ENCODE measurements around the gene ITPR1. TPM values are rescaled to one million over a fixed set of nuclear protein-coding genes. Genes with fewer than 3 reads are reported as not detected.

Gene ITPR1
- total RNA-seq, 2 experiments from 2014 or later = 74.3 to 76.2 TPM

DNA sequence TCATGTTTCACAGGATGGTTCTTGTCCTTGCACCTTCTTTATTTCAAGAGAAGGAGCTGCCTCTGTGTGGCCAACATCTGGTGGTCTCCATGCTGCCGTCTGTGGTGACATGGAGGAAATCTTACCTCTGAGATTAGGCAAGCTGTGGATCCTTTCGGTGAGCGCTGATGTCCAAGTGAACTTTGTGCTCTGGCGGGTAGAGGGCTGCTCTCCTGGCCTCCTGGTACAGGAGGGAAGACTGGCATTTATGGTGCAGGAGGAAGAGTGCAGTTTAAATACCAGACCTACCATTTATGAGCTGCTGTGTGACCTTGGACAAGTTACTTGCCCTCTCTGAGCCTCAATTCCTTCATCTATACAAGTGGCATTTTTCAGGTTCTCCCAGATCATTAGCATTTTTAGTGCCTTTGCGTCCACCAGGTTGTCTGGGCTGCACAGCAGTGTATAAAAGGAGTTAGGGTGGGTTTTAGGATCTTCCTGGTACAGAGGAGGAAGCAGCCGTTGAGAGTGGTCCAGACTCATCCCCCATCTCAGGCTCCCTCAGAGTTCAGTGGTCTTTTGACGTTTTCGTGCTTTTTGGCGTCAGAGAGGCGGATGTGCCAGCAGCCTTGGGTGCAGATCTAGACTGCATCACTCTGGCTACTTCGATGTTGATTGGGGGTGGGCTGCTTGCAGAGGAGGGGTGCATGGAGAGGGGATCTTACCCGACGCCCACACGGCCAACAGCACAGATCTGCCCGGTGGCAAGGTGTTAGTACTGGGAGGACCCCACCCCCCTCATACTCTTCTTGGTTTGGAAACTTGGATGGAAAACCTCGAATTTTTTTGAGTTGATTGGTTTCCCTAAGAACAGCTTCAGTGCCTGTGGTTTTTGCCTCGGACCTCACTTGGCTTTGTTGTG is 162.2 kb downstream of the ITPR1 start:
- Mint-ChIP-seq H3K27ac (no peak overlapping the region), H3K36me3 (peaks cover 35% of the 10 kb centered on the region), H3K9me3 (no peaks in the 10 kb centered on the region), H3K4me3 (no peak overlapping the region), H3K4me1 (peaks cover 4% of the 10 kb centered on the region), H3K27me3 (no peaks in the 10 kb centered on the region)
- DNase-seq = no peak
- POLR2A ChIA-PET = no interaction called here
- no peak for ATAC-seq (ENCODE audit: low read depth)

DNA sequence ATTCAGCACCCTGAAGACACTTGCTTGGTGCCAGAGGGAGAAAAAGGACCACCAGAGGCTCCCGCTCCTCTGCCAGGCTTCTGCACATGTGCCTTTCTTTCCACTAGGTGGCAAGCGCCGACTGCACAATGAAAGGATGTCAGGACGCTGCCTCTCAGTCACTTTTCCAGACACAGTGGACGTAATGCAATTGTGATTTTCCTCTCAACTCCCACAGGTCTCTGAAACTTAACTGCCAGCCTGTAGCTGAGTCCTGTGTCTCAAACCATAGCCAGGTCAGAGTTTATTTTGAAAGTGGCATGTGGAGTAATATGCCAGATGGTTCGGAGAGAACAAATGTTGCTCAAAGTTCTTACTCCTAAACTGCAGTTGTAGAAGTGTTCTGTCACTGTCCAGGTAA is 162.9 kb downstream of the ITPR1 start:
- no peaks in the 10 kb centered on the region for H3K9me3 Mint-ChIP-seq
- no peak overlapping the region for H3K4me3 Mint-ChIP-seq
- peaks cover 4% of the 10 kb centered on the region for H3K4me1 Mint-ChIP-seq
- H3K27ac Mint-ChIP-seq = no peak overlapping the region
- H3K27me3 Mint-ChIP-seq = no peaks in the 10 kb centered on the region
- POLR2A ChIA-PET = no interaction called here
- ATAC-seq (ENCODE audit: low read depth) = no peak
- no peak for DNase-seq
- peaks cover 34% of the 10 kb centered on the region for H3K36me3 Mint-ChIP-seq

DNA sequence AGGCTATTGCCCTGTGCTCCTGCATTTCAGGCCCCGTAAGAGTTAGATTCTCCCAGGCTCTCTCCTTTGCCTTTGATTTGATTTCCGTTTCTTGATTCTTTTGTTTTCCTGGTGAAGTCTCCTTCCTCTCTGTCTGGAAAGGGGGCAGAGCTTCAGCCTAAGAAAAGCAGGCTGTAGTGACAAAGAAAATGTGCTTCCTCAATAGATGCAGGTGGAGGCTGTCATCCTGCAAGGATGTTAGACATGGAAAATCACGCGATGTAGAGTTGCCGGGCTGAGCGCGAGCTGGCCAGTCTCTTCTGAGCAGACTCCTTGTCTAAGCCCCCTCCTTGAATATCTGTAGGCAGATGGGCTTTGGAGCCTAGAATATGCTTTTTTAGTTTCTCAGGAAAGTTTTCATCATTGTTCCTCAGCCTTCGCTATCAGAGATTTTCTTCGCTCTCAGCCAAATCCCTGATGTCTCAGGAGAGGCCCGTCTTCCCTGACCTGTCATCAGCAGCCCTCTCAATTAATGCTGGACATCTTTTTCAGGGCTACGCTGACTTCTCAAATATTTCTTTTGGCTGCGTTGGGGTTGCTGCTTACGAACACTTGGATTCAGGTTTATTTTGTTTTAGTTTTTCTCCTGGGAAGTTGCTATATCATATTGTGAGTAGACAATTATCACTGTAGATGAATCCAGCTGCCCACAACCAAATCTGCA is 163.6 kb downstream of the ITPR1 start:
- ATAC-seq (ENCODE audit: low read depth) (no peak), DNase-seq (no peak)
- H3K27me3 Mint-ChIP-seq = no peaks in the 10 kb centered on the region
- H3K27ac Mint-ChIP-seq = no peak overlapping the region
- peaks cover 30% of the 10 kb centered on the region for H3K36me3 Mint-ChIP-seq
- POLR2A ChIA-PET = interaction anchor here (0.6 kb wide), 1 partner anchor 15 kb away, joined by 3 read pairs; no protein-coding TSS in a partner anchor
- peaks cover 4% of the 10 kb centered on the region for H3K4me1 Mint-ChIP-seq
- H3K4me3 Mint-ChIP-seq = no peak overlapping the region
- H3K9me3 Mint-ChIP-seq = no peaks in the 10 kb centered on the region

DNA sequence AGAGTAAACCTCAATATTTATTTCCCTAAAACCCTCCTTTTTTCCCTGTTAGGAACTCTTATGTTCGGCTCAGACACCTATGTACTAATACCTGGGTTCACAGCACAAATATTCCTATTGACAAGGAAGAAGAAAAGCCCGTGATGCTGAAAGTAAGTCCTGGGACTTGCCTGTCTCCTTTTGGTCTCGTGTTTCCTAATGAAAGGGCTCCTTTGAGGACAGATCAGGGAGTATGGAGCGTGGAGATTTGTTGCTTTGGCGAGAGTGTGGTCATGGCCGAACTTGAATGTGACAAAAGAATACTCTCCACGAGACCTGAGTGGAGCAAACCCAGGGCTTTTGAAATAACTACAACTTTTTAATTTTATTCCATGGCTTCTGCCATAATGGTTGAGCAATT is 167.8 kb downstream of the ITPR1 start:
- Mint-ChIP-seq H3K4me3 (no peak overlapping the region), H3K9me3 (no peaks in the 10 kb centered on the region), H3K27ac (no peak overlapping the region), H3K4me1 (peaks cover 2% of the 10 kb centered on the region), H3K36me3 (peaks cover 8% of the 10 kb centered on the region), H3K27me3 (no peaks in the 10 kb centered on the region)
- POLR2A ChIA-PET = no interaction called here
- ATAC-seq (ENCODE audit: low read depth) (no peak), DNase-seq (no peak)

DNA sequence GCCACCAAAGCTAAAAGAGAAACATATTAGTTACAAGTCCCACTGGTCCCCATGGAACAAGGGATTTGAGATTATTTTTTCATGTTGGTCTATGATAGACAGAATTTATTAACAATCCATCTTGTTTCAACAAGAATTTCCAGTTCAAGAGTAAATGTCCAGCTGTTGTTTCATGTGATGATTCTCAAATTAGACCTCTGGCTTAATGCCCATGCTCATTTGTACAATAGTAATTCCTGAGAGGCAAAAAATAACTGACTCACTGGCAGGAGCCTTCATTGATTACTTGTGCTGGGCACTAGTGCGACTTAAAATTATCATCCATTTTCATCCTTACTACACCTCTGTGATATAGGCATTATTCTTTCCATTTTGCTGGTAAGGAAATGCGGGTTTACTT is 171.3 kb downstream of the ITPR1 start:
- Mint-ChIP-seq H3K4me1 (peaks cover 3% of the 10 kb centered on the region), H3K27ac (no peak overlapping the region), H3K4me3 (no peak overlapping the region), H3K27me3 (no peaks in the 10 kb centered on the region), H3K9me3 (no peaks in the 10 kb centered on the region), H3K36me3 (peaks cover 18% of the 10 kb centered on the region)
- ATAC-seq (ENCODE audit: low read depth) (no peak), DNase-seq (no peak)
- POLR2A ChIA-PET = no interaction called here

DNA sequence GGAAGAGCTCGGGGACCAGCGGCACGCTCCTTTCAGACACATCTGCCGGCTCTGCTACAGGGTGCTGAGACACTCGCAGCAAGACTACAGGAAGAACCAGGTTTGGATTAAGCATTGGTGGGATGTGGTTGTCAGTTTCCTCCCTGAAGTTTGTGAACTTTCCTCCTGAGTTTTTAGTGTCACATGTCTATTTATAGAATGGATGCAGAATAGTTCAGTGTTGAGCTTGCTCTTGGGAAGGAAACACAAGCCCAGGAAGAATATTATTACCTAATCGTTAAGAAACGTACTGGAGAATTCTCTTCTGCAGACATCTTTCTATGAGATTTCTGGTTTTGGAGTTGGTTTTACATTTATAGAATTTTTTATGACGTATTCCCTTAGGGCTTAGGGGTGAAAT is 172.0 kb downstream of the ITPR1 start:
- Mint-ChIP-seq H3K27me3 (no peaks in the 10 kb centered on the region), H3K36me3 (peaks cover 24% of the 10 kb centered on the region), H3K4me1 (peaks cover 3% of the 10 kb centered on the region), H3K27ac (no peak overlapping the region), H3K9me3 (no peaks in the 10 kb centered on the region), H3K4me3 (no peak overlapping the region)
- no peak for ATAC-seq (ENCODE audit: low read depth)
- DNase-seq = no peak
- POLR2A ChIA-PET = no interaction called here

DNA sequence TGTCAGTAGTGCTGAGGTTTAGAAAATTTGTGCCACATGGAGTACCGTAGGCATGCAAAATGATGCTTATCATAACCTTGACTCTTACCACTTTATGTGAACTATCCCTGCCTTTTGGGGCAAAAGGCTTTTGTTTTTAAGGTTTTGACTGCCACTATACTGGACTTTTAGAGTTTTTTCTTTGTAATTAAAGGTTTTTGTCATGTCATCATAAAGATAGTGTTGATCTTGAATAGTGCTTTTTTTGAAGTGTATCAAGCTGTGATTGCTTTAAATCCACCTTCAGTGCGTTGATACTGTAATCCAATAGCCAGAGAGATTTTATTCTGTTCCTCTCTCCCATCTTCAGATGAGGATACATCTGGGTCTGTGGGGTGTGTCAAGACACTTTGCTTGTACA is 172.9 kb downstream of the ITPR1 start:
- Mint-ChIP-seq H3K4me3 (no peak overlapping the region), H3K36me3 (peaks cover 25% of the 10 kb centered on the region), H3K4me1 (peaks cover 3% of the 10 kb centered on the region), H3K9me3 (no peaks in the 10 kb centered on the region), H3K27ac (no peak overlapping the region), H3K27me3 (no peaks in the 10 kb centered on the region)
- POLR2A ChIA-PET = no interaction called here
- DNase-seq = no peak
- ATAC-seq (ENCODE audit: low read depth) = no peak

DNA sequence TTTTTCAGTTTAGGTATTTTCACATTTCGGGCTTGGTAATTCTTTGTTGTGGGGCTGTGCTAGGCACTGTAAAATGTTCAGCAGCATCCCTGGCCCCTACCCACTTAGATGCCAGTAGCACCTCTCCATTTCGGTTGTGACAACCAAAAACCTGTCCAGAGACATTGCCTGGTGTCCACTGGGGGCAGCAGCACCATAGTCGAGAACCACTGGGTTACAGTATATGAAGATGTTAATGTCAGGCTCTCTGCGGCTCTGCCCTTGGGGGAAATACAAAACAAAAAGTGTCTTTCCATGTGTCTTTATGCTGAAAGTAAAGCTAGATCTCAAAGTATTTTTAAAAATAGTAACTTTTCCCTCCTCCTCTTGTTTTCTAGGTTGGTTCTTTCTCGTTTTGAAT is 177.2 kb downstream of the ITPR1 start:
- no peaks in the 10 kb centered on the region for H3K9me3 Mint-ChIP-seq
- no peaks in the 10 kb centered on the region for H3K27me3 Mint-ChIP-seq
- H3K4me3 Mint-ChIP-seq = no peak overlapping the region
- no peak overlapping the region for H3K27ac Mint-ChIP-seq
- POLR2A ChIA-PET = no interaction called here
- ATAC-seq (ENCODE audit: low read depth) = no peak
- H3K4me1 Mint-ChIP-seq = peaks cover 3% of the 10 kb centered on the region
- H3K36me3 Mint-ChIP-seq = peaks cover 29% of the 10 kb centered on the region
- no peak for DNase-seq

DNA sequence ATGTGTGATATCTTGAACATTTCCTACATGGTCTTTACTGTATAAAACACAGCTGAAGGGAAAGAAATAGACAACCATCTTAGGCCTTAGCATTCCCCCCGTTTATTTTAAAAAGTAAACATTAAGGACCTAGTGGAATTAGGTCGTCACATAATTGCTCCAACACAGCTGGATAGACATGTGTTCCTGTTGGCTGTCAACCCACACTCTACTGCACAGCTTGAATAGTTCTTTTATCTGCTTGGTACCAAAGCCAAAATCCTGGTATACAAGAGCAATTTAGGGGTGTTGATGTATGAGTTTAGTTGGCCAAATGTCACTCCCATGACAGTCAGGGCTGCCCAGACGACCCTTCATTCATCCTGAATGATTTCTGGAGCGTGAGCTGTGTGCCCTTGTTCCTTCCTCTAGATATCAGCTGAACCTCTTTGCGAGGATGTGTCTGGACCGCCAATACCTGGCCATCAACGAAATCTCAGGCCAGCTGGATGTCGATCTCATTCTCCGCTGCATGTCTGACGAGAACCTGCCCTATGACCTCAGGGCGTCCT is 179.7 kb downstream of the ITPR1 start:
- no peak for DNase-seq
- no peaks in the 10 kb centered on the region for H3K27me3 Mint-ChIP-seq
- ATAC-seq (ENCODE audit: low read depth) = no peak
- peaks cover 39% of the 10 kb centered on the region for H3K36me3 Mint-ChIP-seq
- POLR2A ChIA-PET = no interaction called here
- H3K4me3 Mint-ChIP-seq = no peak overlapping the region
- H3K27ac Mint-ChIP-seq = no peak overlapping the region
- peaks cover 3% of the 10 kb centered on the region for H3K4me1 Mint-ChIP-seq
- H3K9me3 Mint-ChIP-seq = no peaks in the 10 kb centered on the region

DNA sequence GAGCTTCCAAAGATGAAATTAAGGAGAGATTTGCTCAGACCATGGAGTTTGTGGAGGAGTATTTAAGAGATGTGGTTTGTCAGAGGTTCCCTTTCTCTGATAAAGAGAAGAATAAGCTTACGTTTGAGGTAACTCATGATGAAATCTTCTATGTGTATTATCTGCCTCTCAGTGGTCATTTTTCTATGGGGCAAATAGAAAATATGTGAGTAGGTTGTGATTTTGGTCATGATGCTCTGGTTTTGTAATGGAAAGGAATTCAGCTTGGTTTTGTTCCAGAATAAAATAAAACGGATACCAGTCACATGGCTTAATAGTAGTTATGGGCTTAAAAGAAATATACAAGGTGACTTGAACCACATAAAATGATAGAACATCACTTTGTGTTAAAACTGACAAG is 181.1 kb downstream of the ITPR1 start:
- Mint-ChIP-seq H3K4me3 (no peak overlapping the region), H3K4me1 (peaks cover 2% of the 10 kb centered on the region), H3K27ac (no peak overlapping the region), H3K27me3 (no peaks in the 10 kb centered on the region), H3K9me3 (no peaks in the 10 kb centered on the region), H3K36me3 (peaks cover 40% of the 10 kb centered on the region)
- ATAC-seq (ENCODE audit: low read depth) = no peak
- POLR2A ChIA-PET = no interaction called here
- DNase-seq = no peak

DNA sequence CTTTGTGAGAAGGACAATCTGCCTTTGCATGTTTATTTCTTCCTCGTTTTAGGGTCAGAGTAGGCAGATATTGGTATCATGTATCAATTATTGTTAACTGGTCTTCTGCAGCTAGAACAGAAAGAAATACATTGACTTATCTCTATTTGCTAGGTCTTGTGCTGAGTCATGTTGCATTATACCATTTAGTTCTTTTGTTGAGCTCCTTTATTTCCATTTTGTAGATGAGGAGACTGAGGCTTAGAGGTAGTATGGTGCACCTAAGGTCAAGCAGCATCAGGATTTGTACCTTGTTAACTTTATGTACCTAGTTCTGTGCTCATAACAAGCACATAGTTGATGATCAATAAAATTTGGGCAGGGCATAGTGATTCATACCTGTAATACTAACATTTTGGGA is 182.6 kb downstream of the ITPR1 start:
- POLR2A ChIA-PET = no interaction called here
- no peak overlapping the region for H3K27ac Mint-ChIP-seq
- DNase-seq = no peak
- H3K4me1 Mint-ChIP-seq = no peaks in the 10 kb centered on the region
- peaks cover 38% of the 10 kb centered on the region for H3K36me3 Mint-ChIP-seq
- H3K9me3 Mint-ChIP-seq = no peaks in the 10 kb centered on the region
- H3K27me3 Mint-ChIP-seq = no peaks in the 10 kb centered on the region
- no peak for ATAC-seq (ENCODE audit: low read depth)
- no peak overlapping the region for H3K4me3 Mint-ChIP-seq

DNA sequence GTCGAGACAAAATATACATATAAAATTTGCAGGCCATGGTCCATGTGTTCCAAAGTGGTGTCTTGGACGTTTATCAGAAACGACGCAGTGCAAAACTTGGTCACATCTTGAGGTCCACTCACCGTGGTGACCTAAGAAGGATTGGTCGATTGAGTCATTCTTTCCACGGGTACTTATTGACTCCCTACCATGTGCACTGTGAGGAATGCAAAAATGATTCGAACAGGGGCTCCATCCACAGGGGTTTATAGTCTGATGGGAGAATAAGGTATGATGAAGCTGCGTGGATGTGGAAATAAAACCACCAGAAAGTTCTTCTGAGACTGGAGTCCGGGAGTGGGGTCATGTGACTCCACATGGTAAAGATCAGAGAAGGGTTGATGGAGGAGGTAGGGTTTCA is 185.2 kb downstream of the ITPR1 start:
- Mint-ChIP-seq H3K27ac (no peak overlapping the region), H3K4me3 (no peak overlapping the region), H3K9me3 (no peaks in the 10 kb centered on the region), H3K4me1 (no peaks in the 10 kb centered on the region), H3K27me3 (no peaks in the 10 kb centered on the region), H3K36me3 (peaks cover 46% of the 10 kb centered on the region)
- DNase-seq (no peak), ATAC-seq (ENCODE audit: low read depth) (no peak)
- POLR2A ChIA-PET = no interaction called here

DNA sequence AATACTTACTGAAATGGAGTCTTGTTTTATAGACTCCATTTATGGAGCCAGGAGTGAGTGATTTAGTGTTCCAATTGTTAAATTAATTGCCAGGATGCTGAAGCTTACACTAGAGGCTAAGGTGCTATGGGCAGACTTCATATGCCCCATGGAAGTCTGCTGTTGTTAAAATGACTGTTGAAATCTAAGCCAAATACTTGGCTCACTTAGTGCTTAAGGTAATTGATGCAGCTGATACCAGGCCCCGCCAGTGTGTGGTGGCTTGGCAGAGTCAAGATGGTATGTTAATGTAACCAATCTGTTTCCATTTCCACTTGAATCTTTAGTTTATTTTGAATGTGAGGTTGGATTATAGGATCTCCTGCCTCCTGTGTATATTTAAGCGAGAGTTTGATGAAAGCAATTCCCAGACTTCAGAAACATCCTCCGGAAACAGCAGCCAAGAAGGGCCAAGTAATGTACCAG is 187.1 kb downstream of the ITPR1 start:
- peaks cover 57% of the 10 kb centered on the region for H3K36me3 Mint-ChIP-seq
- H3K27ac Mint-ChIP-seq = no peak overlapping the region
- H3K4me1 Mint-ChIP-seq = peaks cover 11% of the 10 kb centered on the region
- POLR2A ChIA-PET = no interaction called here
- ATAC-seq (ENCODE audit: low read depth) = no peak
- H3K27me3 Mint-ChIP-seq = no peaks in the 10 kb centered on the region
- no peaks in the 10 kb centered on the region for H3K9me3 Mint-ChIP-seq
- no peak overlapping the region for H3K4me3 Mint-ChIP-seq
- DNase-seq = no peak

DNA sequence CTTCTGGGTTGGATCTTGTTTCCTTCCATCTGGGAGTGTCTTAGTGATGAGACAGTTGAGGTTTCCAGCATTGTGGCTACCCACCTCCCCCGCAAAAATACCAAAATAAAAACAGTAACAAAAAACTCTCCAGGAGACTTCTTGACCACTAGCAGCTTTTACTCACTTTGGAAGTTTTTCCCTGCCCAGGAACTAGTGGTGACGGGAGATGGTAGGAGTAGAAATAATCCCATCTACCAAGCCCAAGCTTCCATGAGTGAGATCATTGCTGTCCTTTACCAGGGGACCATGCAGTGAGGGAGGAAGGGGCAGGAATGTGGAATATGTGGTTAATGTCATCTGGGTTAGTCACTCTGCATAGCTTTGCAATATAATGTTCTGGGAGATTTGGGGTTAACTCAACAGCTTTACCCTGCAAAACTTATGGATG is 187.7 kb downstream of the ITPR1 start:
- H3K4me1 Mint-ChIP-seq = peaks cover 11% of the 10 kb centered on the region
- no peaks in the 10 kb centered on the region for H3K9me3 Mint-ChIP-seq
- POLR2A ChIA-PET = no interaction called here
- peaks cover 61% of the 10 kb centered on the region for H3K36me3 Mint-ChIP-seq
- H3K4me3 Mint-ChIP-seq = no peak overlapping the region
- no peak for DNase-seq
- ATAC-seq (ENCODE audit: low read depth) = no peak
- H3K27me3 Mint-ChIP-seq = no peaks in the 10 kb centered on the region
- no peak overlapping the region for H3K27ac Mint-ChIP-seq

Measured in activated naive CD8-positive, alpha-beta T cell treated with anti-CD3 and anti-CD28 coated beads, Interleukin-2, amount 10 ng/mL, durations not matched to agents 7 days and 5 days (primary cell).